Activated T-cell treated with anti-CD3 and anti-CD28 coated beads for 48 hours (primary cell): Measurements from ENCODE around the gene TNMD.

Experiments used
- DNase-seq: peaks from one replicate; pipeline ENCODE4 v3.0.0-alpha.2; 2020; ENCODE audit warnings: low read depth

The TNMD gene

GRCh38 chrX:100643956-100644860, 59.5 kb downstream of the TNMD start, which contains the start of gene SRPX2:
Gene SRPX2, plus strand, starts transcription at chrX:100644199. Its CDS starts 2,124 bp downstream, at chrX:100646323.
- no peak for DNase-seq

GRCh38 chrX:100645106-100645505, 60.4 kb downstream of the TNMD start:
- DNase-seq: no peak

GRCh38 chrX:100647095-100647494, 62.4 kb downstream of the TNMD start:
- no peak for DNase-seq

GRCh38 chrX:100647739-100648138, 63.0 kb downstream of the TNMD start:
- no peak for DNase-seq

- DNase-seq: no peak
Observed at GRCh38 chrX:100648458-100649417, 64.0 kb downstream of the TNMD start.
